GM19397 (cell line): ENCODE results near the gene SEH1L.
"Not testable (repeated sequence)": the region's sequence is repeated elsewhere in the genome, so short reads cannot be mapped to it uniquely, and the experiment has no call there.

Experiments used
- ATAC-seq: cut with Tn5 transposase; IDR thresholded peaks from one replicate; pipeline ENCODE4 v1.9.1; 2021; ENCODE audit warnings: mild to moderate bottlenecking, moderate library complexity; ENCODE audit not compliant: unreplicated experiment

Gene SEH1L

GRCh38 chr18:12947285-12948049, at the start of gene SEH1L:
SEH1L (plus strand) TSS chr18:12948011; CDS start chr18:12948122, 111 bp downstream.
- peak; percentile 84 for ATAC-seq

GRCh38 chr18:12901208-12901607, 46.6 kb upstream of the SEH1L start:
- not testable (repeated sequence) for ATAC-seq

GRCh38 chr18:12904012-12904516, 43.7 kb upstream of the SEH1L start:
- ATAC-seq: no peak

GRCh38 chr18:12906119-12906518, 41.7 kb upstream of the SEH1L start:
- ATAC-seq: no peak

GRCh38 chr18:12906773-12907172, 41.0 kb upstream of the SEH1L start:
- ATAC-seq: no peak

GRCh38 chr18:12907258-12907925, 40.4 kb upstream of the SEH1L start:
- no peak for ATAC-seq

GRCh38 chr18:12908706-12909105, 39.1 kb upstream of the SEH1L start:
- ATAC-seq: no peak

- peak; percentile 67 for ATAC-seq
These were observed 36.5 kb upstream of the SEH1L start for GRCh38 chr18:12911025-12911928.

- ATAC-seq: no peak
These were observed 35.7 kb upstream of the SEH1L start for GRCh38 chr18:12911929-12912703.

GRCh38 chr18:12921178-12921577, 26.6 kb upstream of the SEH1L start:
- ATAC-seq: peak; percentile 73

GRCh38 chr18:12922266-12922665, 25.5 kb upstream of the SEH1L start:
- no peak for ATAC-seq

GRCh38 chr18:12924616-12925015, 23.2 kb upstream of the SEH1L start:
- ATAC-seq: no peak

GRCh38 chr18:12928206-12928605, 19.6 kb upstream of the SEH1L start:
- no peak for ATAC-seq

- ATAC-seq: no peak
These were observed 19.2 kb upstream of the SEH1L start for GRCh38 chr18:12928641-12929040.

- no peak for ATAC-seq
These were observed 18.2 kb upstream of the SEH1L start for GRCh38 chr18:12929477-12930083.

GRCh38 chr18:12930376-12930775, 17.4 kb upstream of the SEH1L start:
- no peak for ATAC-seq

GRCh38 chr18:12930908-12931307, 16.9 kb upstream of the SEH1L start:
- ATAC-seq: no peak

- no peak for ATAC-seq
These were observed 14.5 kb upstream of the SEH1L start for GRCh38 chr18:12933327-12933726.

- ATAC-seq: no peak
These were observed 13.2 kb upstream of the SEH1L start for GRCh38 chr18:12934454-12935071.

GRCh38 chr18:12939162-12939561, 8.6 kb upstream of the SEH1L start:
- ATAC-seq: no peak
